SJSA1 (cell line): ENCODE results near the gene C4orf36. TPM values are rescaled to one million over a fixed set of nuclear protein-coding genes. Genes with fewer than 3 reads are reported as not detected.
A peak's percentile ranks its signal among the peaks of the same experiment; 100 is the strongest.

Experiments
- DNase-seq, 2 experiments: peaks; one replicate each; pipeline ENCODE4 v3.0.0-alpha.2; 2015 to 2020; ENCODE audit warnings: low spot score in 2 of 2, low read depth in 1 of 2
- H3K27ac ChIP-seq: fragments of 250-450 bp; sonication (Bioruptor Pico); 2 replicates; pipeline ENCODE4 v1.5.1; 2020; ENCODE audit warnings: mild to moderate bottlenecking, moderate library complexity
- H3K27me3 ChIP-seq: fragments of 250-450 bp; sonication (Bioruptor Pico); replicated peaks from 2 replicates; pipeline ENCODE4 v1.5.1; 2020; ENCODE audit warnings: mild to moderate bottlenecking, moderate library complexity
- H3K36me3 ChIP-seq: fragments of 250-450 bp; sonication (Bioruptor Pico); 2 replicates; pipeline ENCODE4 v1.5.1; 2020; ENCODE audit warnings: mild to moderate bottlenecking
- H3K4me1 ChIP-seq: fragments of 250-450 bp; sonication (Bioruptor Pico); replicated peaks from 2 replicates; pipeline ENCODE4 v1.6.1; 2021; ENCODE audit warnings: mild to moderate bottlenecking
- H3K4me3 ChIP-seq: fragments of 250-450 bp; sonication (Bioruptor Pico); 2 replicates; pipeline ENCODE4 v1.5.1; 2020; ENCODE audit warnings: mild to moderate bottlenecking
- H3K9me3 ChIP-seq: fragments of 250-450 bp; sonication (Bioruptor Pico); replicated peaks from 2 replicates; pipeline ENCODE4 v1.5.1; 2020; ENCODE audit warnings: mild to moderate bottlenecking
- total RNA-seq: library from RNA; depleted of rRNA; stranded (reverse); fragments of >200 nt; shearing (Covaris generic); gene quantifications from 2 replicates; pipeline ENCODE4 v1.2.3, GENCODE V29; 2014; rRNA removed

Gene C4orf36
- total RNA-seq, 1 experiment from 2014 or later = 2.8 TPM

DNA sequence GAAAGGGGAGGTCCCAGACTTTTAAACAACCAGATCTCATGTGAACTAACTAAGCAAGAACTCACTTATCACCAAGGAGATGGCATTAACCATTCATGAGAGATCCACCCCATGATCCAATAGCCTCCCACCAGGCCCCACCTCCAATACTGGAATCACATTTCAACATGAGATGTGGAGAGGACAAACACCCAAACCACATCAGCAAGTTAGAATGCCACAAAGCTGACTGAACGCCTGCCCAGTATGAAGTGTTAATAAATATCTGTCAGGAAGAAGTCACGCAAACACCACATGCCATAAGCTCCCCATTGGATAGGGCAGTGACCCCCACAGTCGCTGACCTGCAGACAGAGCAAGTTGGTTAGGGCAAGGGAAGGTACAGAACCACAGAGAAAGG is 57.3 kb downstream of the C4orf36 start:
- Histone ChIP-seq H3K36me3 (no peaks in the 10 kb centered on the region), H3K9me3 (no peaks in the 10 kb centered on the region), H3K27me3 (no peaks in the 10 kb centered on the region)

DNA sequence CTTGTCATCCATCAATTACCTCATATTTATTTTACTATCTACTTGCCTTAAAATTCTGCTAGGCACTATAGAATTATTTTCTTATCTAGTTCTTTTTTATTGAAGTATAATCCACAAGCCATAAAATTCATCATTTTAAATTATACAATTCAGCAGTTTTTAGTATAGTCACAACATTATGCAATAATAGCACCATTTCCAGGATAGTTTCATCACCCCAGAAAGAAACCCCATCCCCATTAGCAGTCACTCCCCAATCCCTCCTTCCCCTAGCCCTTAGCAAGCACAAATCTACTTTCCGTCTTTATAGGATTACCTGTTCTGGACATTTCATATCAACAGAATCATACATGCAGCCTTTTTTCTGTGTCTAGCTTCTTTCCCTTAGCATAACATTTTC is 58.6 kb downstream of the C4orf36 start:
- no peaks in the 10 kb centered on the region for H3K36me3 ChIP-seq
- DNase-seq = no peak
- H3K27ac ChIP-seq = no peak overlapping the region
- H3K9me3 ChIP-seq = no peaks in the 10 kb centered on the region
- no peaks in the 10 kb centered on the region for H3K27me3 ChIP-seq
- H3K4me3 ChIP-seq = no peak overlapping the region
- peaks cover 16% of the 10 kb centered on the region for H3K4me1 ChIP-seq

More for the DNA sequence above, 57.3 kb downstream of the C4orf36 start:
- Histone ChIP-seq H3K4me3 (no peak overlapping the region), H3K4me1 (peaks cover 16% of the 10 kb centered on the region), H3K27ac (no peak overlapping the region)
- no peak for DNase-seq

DNA sequence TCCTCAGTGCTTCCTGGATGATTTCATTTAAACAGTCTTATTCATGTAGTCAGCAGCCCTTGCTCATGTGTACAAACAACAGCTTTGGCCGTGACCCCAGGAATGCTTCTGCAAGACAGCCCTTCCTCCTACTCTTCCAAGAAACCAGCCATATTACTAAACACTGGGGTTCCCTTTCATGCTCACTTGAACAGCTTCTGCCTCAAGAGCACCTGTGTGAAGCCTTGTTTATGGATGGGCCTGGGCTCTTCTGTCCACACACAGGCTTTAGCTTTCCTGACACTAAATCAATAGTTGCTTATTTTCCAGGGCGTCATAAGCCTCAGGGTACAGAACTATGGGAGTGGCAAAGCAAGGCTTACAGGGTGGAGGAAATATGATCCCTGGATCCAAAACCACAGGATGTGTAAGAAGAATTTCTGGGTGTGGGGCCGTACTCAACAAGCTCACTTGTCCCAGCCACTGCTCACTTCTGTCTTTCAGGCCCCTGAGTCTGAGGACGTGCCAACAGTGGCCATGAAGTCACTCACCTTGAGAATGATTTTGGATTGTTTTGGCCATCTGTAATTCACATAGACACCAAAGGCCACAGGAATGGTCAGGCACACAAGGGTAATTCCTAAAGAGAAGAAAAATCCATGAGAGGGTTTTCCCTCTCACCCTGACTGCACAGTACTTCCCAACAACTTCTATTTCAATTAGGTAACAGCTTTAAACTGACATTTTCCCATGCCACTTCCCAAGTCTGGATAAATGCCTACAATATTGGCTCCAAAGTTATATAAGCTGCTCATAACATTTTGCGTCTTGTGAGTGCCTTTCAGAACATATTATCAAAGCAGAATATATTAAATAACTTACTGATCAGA is 60.7 kb downstream of the C4orf36 start:
- H3K27ac ChIP-seq = peak overlapping the region; percentile 65
- H3K36me3 ChIP-seq = no peaks in the 10 kb centered on the region
- H3K9me3 ChIP-seq = no peaks in the 10 kb centered on the region
- H3K4me1 ChIP-seq = peaks cover 16% of the 10 kb centered on the region
- DNase-seq = peak; percentile 66 to 73
- H3K4me3 ChIP-seq = no peak overlapping the region
- no peaks in the 10 kb centered on the region for H3K27me3 ChIP-seq

Other genes starting within 250 kb of the C4orf36 start
- 0.08 TPM in 1 of 2 replicates, not detected in the other for gene SLC10A6, start 43.0 kb downstream of the C4orf36 start, total RNA-seq
- 9.1 and 14.5 TPM in 2 replicates for gene AFF1, start 42.6 kb upstream of the C4orf36 start, total RNA-seq